HG03060 (cell line): ENCODE measurements around the gene ARR3.
"Not testable (repeated sequence)": the region's sequence is repeated elsewhere in the genome, so short reads cannot be mapped to it uniquely, and the experiment has no call there.

ENCODE experiments used
- ATAC-seq: cut with Tn5 transposase; IDR thresholded peaks from one replicate; pipeline ENCODE4 v1.9.1; 2021; ENCODE audit warnings: low read depth, moderate number of reproducible peaks; ENCODE audit not compliant: unreplicated experiment

Gene ARR3

DNA sequence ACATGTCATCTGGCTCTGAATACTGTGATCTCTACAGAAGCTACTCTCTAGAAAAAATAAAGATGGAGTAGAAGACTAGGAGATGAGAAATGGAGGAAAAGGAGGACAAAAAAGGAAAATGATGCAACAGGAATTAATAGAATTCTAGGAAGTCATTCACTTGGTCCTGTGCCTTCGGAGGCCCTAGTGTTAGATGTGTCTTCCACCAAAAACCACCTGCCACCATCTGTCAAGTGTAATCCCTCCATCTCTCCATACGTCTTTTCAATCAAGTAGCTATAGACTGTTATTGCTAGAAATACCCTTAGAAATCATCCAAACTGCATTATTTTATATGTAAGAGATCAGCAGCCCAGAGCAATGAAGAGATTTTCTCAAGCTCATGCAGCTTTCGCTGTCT is 10.9 kb downstream of the ARR3 start:
- no peak for ATAC-seq

DNA sequence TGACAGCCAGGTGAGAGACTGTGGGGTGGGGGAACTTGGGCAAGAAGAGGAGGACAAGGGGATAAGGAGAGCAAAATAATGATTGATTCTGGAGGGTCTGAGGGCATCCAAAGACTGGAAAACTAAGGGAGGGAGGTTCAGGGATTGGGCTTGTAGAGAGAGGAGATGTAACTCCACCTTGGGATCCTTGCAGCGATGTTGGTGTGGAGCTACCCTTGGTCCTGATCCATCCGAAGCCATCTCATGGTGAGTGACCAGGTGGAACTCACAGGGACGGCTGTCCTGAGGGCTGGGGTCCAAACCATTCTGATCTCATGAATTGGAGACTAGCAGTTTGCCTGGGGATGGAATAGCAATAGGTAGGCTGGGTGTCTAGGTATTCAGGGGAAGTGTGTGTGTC is 12.4 kb downstream of the ARR3 start:
- ATAC-seq = no peak

GRCh38 chrX:70281951-70282350 is 13.8 kb downstream of the ARR3 start, which contains the start of gene RAB41:
Gene RAB41, plus strand, starts transcription at chrX:70282172. Its CDS starts 46 bp downstream, at chrX:70282218.
- ATAC-seq = no peak

DNA sequence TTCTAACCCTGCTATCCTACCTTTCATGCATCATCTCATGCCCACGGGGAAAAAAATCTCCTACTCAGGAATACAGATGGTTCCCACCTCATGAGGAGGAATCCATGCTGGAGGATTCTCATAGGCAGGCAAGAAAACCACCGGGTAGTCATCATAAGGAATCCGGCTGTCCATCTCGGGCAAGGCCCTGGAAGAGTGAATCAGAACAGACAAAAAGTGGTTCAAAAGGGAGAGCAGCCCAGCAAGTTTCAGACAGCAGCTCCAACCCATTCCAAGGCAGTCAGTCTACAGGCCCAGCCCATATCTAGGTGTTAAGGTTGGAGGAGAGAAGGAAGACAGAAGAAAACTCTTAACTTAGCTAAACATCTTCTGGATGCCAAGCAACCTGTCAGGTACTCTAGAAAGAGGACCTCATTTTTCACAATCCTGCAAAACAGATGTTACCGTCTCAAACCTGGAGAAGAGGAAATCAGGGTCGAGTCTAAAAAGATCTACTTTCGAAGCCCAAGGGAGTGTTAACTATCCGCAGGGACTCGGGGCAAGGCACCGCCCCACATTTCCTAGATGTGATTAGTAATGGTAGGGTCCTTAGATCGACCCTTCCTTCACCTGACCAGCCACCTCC is 21.1 kb downstream of the ARR3 start:
- peak; percentile 6 for ATAC-seq

DNA sequence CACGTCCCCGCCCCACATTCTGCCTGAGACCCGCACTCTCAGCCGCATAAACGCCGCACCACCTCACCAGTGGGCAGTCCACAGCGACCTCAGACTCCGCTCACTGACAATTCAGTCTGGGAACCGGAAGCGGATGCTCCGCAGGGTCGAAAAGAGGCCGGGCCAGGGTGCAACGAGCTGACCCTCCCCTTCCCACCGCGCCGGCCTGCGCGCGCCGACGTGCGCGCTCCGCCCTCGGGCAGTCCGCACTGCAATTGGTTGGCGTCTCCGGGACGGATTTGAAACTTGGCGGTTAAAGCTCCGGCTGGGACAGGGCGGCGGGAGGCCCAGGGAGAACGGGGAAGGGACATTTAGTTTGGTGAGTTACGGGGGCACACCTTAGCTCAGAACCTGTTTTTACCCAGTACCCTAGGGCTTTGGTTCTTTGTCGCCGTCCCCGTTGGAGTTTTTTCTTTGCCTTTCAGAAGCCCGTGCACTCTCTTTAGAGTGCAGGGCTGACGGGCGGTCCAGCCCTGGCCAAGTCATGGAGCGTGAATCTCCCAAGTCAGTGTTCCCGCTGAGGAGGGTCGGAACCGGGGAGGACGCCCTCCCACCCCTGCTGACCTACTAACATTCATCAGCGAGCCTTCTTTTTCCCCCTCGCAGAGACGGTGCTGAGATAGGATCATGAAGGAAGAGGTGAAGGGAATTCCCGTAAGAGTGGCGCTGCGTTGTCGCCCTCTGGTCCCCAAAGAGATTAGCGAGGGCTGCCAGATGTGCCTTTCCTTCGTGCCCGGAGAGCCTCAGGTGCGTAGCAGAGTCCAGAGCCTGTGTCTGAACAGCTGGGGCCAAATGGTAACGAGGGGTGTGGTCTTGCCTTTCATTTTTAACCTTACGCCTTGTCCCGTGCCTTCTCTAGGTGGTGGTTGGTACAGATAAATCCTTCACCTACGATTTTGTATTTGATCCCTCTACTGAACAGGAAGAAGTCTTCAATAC is 21.9 kb downstream of the ARR3 start, which contains the start of the genes KIF4A and PDZD11:
Gene KIF4A (plus strand): TSS at position 312 of the 978 bp plus-strand sequence. CDS start 355 bp downstream, at position 667.
Gene PDZD11 (minus strand): TSS at position 135 of the 978 bp plus-strand sequence. CDS start 586 bp downstream, outside the sequence.
- peak; percentile 78 for ATAC-seq

- ATAC-seq = no peak
Measured at GRCh38 chrX:70292788-70293187, 24.7 kb downstream of the ARR3 start.

- ATAC-seq = no peak
Measured at GRCh38 chrX:70293621-70294020, 25.5 kb downstream of the ARR3 start.

DNA sequence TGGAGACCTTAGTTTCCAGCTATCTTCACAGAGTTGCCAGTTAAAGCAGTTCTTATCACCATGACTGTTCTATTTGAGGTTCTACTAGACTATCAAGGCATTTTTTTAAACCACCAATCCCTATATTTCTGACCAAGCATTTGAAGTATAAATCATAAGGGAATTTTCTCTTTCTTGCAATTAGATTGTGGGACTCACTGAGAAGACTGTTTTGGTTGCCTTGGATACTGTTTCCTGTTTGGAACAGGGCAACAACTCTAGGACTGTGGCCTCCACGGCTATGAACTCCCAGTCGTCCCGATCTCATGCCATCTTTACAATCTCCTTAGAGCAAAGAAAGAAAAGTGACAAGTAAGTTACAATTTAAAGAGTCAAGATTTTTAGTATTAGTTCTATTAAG is 33.6 kb downstream of the ARR3 start:
- ATAC-seq = no peak

DNA sequence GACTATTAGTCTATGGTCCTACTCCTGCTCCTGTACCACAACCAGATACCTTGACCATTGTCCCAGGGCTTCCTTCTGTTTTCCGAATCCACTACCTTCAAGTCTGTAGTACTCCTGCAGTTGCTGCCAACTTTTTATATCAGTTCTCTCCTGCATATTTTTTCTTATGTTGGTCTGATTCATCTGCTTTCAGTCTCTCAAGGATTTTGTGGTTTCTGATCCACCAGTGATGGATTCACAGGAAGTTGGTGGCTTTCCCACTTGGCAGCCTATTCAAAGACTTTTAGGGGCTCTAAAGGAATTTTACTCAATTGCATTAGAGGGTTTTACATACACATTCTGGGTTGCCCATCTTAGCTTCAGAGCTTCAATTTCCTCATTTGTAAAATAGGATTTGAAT is 45.4 kb downstream of the ARR3 start:
- ATAC-seq = no peak

DNA sequence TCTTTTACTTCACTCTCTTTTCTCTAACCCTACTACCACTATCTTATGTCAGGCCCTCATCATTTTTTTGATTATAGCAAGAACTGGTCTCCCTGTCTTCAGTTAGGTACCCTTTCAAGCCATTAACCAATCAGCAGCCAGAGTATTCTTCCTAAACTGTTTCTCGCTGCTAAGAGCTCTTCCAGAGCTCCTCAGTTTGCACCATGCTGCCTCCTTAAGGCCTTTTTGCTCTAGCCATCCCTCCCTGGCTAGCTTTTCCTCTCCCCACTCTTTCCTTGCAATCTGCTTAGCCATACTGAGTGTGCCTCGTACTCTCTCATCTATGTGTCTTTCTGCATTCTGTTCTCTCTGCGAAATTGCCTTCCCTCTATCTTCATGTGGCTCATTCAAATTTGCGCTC is 54.6 kb downstream of the ARR3 start:
- no peak for ATAC-seq

DNA sequence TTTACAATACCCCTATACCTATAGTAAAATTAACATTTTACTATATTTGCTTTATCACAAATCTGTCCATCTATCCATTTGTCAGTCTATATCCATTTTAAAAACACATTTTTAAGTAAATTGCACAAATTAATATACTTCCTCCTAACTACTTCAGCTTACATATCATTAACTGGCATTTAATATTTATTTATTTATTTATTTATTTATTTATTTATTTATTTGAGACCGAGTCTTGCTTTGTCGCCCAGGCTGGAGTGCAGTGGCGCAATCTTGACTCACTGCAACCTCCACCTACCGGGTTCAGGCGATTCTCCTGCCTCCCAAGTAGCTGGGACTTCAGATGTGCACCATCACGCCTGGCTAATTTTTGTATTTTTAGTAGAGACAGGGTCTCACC is 55.5 kb downstream of the ARR3 start:
- ATAC-seq = not testable (repeated sequence)

DNA sequence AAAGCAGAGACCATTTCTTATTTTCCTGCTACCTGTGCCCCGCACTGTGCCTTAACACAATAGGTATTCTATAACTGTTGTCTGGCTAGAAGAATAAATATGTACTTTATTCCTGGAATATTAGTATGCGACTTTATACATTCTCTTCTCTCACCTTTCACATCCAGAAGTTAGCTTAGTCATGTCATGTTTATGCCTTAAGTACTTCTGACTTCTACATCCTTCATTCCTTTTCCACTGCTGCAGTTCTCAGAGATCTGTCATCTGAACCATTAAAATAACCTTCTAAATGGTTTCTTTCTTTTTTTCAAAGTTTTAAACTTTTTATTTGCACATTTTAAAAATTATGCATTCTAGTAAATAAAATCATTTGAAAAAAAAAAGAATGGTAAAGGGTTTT is 56.2 kb downstream of the ARR3 start:
- ATAC-seq = no peak

DNA sequence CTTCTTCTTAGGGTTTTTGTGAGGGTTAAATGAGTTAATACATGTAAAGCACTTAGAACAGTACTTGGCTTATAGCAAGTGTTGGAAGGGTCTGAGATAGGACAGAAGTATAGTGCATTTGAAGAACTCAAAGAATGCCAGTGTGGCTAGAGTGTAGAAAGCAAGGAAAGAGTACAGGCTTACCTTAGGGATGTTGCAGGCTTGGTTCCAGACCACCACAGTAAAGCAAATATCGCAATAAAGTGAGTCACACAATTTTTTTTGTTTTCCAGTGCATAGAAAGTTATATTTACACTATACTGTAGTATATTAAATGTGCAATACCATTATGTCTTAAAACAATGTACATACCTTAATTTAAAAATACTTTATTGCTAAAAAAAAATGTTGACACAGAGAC is 63.0 kb downstream of the ARR3 start:
- ATAC-seq = no peak
